Hematopoietic multipotent progenitor cell treated with erythropoietin and hydrocortisone succinate and interleukin-3 and kit ligand, for 4 days (in vitro differentiated cells): ENCODE measurements around the gene KLB.
"Not testable (repeated sequence)": the region's sequence is repeated elsewhere in the genome, so short reads cannot be mapped to it uniquely, and the experiment has no call there.

ENCODE experiments used
- DNase-seq: peaks from one replicate; pipeline ENCODE4 v3.0.0-alpha.2; 2015

KLB gene

DNA sequence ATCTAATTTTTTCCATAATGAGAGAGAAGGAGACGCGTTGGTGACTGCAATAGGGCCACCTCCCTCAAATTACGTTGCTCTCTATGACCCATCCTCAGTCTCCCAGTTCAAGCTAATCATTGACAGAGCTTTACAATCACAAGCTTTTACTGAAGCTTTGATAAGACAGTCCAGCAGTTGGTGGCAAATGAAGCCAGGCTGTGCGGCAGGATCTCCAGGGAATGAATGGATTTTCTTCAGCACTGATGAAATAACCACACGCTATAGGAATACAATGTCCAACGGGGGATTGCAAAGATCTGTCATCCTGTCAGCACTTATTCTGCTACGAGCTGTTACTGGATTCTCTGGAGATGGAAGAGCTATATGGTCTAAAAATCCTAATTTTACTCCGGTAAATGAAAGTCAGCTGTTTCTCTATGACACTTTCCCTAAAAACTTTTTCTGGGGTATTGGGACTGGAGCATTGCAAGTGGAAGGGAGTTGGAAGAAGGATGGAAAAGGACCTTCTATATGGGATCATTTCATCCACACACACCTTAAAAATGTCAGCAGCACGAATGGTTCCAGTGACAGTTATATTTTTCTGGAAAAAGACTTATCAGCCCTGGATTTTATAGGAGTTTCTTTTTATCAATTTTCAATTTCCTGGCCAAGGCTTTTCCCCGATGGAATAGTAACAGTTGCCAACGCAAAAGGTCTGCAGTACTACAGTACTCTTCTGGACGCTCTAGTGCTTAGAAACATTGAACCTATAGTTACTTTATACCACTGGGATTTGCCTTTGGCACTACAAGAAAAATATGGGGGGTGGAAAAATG lies at the start of gene KLB:
Gene KLB (plus strand): TSS at position 168 of the 821 bp plus-strand sequence. CDS start 20 bp downstream, at position 188.
- DNase-seq = no peak

DNA sequence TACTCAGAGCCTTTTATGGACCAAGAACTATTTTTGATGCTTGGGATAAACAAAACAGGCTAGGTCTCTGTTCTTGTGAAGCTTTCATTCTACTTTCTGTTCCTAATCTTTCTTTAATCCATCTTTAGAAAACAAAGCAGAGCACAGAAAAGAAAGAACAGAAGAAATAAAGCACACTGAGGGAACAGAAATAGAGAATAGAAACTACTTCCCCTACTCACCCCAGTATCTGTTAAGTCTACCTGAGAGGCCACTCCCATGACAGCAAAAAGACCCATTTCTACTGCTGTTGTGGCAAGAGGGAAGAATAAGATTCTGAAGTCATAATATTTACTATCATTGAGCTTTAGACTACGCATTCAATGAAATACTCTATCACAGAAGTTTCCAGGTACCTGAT lies 49.7 kb upstream of the KLB start:
- no peak for DNase-seq

DNA sequence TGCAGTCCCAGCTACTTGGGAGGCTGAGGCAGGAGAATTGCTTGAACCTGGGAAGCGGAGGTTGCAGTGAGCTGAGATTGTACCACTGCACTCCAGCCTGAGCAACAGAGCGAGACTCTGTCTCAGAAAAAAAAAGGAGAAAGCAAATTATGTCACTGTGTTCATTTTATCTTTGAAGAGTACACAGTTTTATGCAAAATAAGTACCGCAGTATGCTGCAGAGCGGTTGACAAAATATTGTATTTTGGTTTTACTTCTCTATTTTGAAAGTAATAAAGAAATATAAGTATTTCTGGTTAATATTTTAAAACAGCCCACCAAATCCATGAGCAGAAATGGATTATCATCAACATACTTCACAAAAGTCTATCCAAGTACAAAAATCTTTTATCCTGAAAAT lies 46.1 kb upstream of the KLB start:
- not testable (repeated sequence) for DNase-seq

DNA sequence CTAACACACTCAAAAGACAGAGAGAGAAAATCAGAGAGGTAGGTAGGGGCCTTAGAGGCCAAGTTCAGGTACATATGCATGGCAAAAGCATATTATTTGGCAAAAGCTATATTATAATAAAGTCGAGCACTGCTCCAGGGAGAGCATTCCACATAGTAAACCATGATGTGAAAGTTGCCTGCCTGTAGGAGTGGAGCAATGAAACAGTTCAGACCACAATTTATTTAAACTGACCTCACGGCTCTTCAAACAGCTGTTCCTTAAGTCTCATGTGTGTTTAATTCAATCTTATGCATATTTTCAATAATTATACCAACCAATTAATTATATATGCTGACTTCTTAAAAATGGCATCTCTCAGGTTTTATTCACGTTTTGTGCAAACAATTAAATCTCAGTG lies 43.9 kb upstream of the KLB start:
- DNase-seq = no peak

DNA sequence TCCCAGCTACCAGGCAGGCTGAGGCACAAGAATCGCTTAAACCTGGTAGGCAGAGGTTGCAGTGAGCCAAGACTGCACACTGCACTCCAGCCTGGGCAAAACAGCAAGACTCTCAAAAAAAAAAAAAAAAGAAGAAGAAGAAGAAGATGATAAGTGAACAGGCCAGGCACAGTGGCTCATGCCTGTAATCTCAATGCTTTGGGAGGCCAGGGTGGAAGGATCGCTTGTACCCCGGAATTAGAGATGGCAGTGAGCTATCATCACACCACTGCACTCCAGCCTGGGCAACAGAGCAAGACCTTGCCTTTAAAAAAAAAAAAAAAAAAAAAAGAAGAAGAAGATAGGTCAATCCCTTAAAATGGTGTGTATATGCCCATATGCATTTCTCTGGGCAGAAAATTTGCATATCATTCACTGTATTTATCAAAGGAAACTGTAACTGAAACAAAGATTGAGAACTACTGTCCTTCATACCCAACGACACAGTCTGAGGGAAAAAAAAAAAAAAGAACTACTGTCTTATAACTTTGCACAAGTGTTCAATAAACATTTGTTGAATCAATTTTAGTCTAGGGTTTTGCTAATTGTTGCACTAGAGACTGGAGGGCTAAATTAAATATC lies 42.8 kb upstream of the KLB start:
- no peak for DNase-seq

DNA sequence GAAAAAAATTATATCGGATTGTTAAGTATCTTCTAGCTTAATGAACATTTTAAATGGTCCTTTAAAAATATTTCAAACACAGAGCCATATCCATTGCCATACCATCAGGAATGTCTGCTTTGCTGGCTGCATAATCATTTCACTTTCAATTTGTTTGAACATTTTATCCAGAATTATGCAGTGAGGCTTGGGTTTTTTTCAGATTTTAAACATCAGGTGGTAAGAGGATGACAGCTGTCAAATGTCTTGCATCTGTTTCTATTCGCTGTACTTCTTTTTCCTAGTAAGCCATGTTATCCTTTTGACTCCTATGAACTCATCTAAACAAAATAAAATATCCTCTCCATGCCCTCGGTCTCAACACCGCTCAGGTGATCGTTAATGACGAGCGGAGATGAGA lies 41.4 kb upstream of the KLB start:
- DNase-seq = no peak

DNA sequence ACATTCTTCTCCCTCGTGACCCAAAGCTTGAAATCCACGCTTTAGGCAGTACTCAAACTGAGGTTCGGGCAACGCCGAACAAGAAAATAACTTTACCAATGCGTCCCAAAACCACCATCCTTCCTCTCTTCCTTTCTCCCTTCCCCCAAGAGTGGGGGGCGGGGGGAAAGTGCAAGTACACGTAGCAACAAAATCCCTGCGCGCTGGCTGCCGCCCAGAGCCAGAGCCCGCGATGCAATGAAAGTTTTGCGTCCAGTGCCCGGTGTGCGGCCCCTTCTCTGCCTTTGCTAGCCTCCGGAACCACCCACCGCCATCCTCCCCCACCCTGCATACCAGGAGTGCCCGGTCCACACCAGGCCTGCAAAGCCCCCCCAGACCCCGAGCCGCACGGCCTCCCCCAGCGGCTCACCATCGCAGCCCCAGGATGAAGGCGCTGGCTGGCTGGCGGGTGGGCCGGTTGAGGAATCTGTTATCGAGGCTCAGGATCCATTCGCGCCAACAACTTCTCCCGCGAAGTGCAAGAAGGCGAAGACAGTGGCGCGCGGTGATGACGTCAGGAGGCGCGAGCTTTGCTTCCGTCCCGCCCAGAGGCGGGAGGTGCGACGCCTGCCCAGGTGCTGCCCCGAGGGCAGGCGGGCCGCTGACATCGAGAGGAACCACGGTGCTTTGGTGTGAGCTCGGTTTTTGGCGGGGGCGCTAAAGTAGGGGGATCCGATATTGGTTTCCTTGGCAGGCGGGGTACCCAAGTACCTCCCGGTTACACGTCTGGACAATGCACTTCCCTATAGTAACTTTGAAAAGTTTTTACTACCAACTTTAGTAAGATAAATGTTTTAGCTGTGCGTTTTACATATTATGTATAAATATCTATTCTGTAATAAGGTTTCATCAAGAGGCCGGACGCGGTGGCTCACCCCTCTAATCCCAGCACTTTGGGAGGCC lies 40.6 kb upstream of the KLB start, which contains the start of gene RFC1:
Gene RFC1 (minus strand): TSS at position 533 of the 942 bp plus-strand sequence. CDS start 121 bp downstream, at position 412.
- peak; percentile 96 for DNase-seq

DNA sequence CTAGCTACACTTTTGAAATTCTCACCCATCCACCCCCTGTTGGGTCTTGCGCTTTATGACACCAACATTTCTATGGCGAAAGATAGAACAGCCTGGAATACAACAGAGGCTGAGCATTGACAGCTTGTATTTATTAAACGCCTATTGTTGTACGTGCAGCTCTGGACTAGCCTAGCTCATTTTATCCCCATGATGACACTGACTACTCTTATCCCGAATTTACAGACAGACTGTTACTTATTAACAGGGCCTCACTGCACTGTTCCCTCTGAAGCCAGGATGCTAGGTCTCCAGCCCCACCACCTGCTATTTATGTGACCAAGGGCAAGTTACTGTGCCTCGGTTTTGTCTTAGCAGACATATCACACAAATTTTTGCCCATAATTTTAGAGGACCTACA lies 39.6 kb upstream of the KLB start:
- DNase-seq = no peak

DNA sequence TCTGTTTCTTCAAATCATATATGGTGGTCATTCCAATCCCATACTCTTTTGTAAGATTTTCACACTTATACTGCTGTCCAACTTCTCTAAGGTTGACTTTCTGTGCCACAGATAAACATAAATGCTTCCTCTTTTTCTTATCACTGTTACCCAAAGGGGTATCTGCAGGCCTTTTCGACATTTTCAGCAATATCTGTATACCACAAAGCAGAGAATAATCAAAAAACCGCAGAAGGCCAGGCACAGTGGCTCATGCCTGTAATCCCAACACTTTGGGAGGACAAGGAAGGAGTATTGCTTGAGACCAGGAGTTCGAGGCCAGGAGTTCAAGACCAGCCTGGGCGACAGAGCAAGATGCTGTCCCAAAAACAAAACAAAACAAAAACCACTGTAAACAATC lies 37.4 kb upstream of the KLB start:
- peak; percentile 91 for DNase-seq

DNA sequence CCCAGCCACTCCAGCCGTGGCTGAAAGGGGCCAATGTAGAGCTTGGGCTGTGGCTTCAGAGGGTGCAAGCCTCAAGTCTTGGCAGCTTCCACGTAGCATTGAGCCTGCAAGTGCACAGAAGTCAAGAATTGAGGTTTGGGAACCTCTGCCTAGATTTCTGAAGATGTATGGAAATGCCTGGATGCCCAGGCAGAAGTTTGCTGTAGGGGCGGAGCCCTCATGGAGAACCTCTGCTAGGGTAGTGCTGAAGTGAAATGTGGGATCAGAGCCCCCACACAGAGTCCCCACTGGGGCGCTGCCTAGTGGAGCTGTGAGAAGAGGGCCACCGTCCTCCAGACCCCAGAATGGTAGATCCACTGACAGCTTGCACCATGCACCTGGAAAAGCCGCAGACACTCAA lies 35.5 kb upstream of the KLB start:
- DNase-seq = not testable (repeated sequence)

DNA sequence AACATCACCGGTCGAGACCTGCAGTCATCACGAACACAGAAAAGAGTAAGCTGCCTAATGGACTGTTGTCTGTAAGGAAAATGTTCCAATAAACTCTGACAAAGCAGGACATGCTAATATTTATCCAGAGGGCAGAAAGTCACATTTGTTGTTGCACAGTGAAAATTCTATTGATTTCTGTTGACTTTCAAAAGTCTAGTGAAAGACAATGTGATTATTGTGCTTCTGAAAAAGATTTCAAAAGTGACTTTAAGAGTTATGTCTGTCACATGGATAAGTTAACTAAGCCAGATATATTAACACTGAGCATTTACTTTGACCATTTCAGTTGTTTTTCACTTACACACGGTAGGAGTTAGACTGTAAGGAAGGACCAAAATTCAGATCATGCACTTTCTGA lies 31.3 kb upstream of the KLB start:
- DNase-seq = no peak

DNA sequence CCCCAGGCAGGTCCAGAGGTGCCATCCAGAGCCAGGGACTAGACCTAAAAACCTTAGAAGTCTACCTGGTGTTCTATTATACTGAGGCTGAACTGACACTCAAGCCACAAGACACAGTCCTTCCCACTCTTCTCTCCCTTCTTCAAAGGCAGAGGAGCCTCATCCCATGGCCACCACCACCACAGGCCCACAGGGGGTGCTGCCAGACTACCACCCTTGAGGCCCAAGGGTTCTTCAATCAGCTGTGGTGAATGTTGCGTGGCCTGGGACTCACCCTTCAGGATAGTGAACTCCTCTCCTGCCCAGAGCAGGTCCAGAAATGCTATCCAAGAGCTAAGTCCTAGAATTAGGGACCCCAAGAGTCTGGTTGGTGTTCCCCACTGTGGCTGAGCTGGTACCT lies 23.0 kb upstream of the KLB start:
- no peak for DNase-seq

DNA sequence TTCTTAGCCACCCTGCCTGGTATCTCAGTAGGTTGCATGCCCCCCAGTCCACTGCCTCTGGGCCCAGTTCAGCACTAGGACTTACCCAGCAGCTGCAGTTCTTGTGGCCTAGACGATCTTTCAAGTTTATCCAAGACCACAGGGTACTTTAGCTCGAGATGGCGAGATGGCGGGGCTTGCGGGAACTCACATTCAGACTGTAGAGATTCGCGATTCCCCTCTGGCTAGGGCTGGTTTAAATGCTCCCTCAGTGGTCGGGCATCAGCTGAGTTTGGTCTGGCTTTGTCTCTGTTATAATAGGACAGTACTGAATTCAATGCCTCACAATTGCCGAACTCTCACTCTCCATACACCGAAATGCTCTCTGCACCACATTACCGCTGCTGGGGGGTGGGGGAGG lies 22.2 kb upstream of the KLB start:
- no peak for DNase-seq

DNA sequence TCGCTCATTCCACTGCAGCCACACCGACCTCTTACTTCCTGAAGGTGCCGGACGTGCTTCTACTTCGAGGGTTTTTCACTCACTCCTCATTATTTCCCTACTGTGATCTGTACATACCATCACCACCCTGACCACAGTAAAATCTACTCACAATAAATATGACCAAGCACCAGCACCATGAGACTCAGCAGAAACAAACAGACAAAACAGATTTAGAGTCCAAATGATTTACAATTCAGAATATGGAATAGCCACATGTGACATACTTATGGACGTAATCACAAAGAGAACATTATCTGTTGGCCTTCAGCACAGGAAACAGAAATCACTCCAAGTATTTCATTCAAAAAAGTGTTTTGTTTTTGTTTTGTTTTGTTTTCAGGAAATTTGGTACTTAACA lies 16.1 kb upstream of the KLB start:
- DNase-seq = no peak

DNA sequence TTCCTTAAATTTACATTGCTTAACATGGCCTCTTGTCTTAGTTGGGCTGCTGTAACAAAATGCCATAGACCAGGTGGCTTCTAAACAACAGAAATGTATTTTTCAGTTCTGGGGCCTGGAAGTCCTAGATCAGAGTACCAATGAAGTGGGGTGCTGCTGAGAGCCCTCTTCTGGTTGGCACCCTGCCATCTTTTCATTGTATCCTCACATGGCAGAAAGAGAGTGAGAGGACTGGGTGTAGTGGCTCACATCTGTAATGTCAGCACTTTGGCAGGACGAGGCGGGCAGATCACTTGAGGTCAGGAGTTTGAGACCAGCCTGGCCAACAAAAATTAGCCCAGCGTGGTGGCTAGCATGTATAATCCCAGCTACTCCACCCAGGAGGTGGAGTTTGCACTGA lies 12.0 kb upstream of the KLB start:
- peak; percentile 7 for DNase-seq

DNA sequence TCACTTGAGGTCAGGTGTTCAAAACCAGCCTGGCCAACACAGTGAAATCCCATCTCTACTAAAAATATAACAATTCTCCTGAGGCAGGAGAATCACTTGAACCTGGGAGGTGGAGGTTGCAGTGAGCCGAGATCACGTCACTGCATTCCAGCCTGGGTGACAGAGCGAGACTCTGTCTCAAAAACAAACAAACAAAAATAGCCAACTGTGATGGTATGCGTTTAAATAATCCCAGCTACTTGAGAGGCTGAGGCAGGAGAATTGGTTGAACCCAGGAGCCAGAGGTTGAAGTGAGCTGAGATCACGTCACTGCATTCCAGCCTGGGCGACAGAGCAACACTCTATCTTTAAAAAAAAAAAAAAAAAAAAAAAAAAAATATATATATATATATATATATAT lies 5.1 kb upstream of the KLB start:
- DNase-seq = not testable (repeated sequence)

DNA sequence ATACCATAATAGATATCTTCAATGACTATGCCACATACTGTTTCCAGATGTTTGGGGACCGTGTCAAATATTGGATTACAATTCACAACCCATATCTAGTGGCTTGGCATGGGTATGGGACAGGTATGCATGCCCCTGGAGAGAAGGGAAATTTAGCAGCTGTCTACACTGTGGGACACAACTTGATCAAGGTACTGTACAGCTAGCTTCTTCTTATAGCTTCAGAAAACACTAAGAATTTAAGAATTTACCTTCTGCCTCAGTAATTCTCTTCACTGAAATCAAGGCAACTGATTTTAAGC lies 805 bp downstream of the KLB start:
- DNase-seq = no peak

DNA sequence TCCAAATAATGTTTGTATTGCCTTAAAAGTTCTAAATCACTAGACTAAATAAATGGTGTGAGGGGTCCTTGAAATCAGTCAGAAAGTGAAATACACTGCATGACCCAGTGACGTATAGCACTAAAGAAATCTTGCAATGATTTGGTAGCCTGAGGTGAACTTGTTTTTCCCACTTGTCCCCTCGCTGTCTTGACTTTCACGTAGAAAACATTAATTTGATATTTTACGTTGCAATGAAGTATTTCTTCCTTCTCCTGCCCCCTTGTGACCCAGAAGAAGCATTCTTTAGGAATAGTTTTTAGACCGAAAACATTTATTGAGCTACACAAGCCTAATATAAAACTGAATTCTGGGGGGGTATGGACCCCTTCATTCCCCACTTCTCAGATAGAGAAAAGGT lies 3.7 kb downstream of the KLB start:
- DNase-seq = peak; percentile 32

DNA sequence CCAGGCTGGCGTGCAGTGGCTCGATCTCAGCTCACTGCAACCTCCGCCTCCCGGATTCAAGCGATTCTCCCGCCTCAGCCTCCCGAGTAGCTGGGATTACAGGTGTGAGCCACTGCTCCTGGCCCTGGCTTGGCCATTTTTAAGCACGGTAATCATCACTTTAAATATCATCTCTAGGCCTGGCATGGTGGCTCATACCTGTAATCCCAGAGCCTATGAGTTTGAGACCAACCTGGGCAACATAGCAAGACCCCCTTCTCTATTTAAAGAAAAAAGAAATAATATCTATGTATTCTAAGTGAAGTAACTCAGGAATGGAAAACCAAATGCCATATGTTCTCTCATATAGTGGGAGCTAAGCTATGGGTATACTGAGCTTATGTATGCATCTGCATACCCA lies 4.8 kb downstream of the KLB start:
- not testable (repeated sequence) for DNase-seq

DNA sequence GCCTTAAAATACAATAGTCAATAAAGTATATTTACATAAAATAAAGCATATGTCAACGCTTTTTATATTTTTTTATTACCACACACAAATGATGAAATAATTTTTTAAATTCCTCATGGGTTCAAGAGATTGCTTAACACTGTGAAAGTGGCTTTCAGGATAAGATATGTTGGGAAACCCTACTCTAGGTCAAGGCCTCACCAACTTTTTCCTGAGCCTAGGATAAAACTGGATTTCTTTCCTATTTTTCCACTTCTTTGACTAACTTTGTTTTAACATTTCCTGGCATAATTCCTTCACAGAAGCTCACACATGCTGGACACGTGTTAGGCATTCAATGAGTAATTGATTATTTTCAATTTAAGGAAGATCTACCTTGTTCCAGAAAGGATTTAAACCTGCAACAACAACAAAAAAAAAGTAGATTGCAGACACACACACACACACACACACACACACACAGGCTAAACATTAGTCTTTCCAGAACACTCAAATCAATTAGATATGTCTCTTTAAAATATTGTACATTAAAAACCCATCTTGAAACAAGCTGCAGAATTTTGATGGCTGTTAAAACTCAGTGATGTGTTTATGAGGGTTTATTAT lies 9.1 kb downstream of the KLB start:
- DNase-seq = no peak

DNA sequence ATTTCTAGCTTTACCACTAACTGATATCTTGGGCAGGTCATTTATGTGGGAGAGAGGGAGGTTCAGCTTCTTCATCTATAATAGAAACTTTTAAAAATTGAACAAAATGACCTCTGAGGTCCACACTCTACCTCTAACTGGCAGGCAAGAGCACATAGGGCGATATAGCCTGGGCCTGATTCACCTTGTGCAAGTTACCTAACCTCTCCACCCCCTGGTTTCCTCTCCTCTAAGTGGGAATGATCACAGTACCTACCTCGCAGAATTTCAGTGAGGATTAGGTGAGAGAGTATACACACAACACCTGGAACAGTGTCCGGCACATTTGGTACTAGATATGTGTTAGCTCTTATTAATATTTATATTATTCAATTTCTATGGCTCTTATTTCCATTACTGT lies 15.5 kb downstream of the KLB start:
- DNase-seq = no peak

DNA sequence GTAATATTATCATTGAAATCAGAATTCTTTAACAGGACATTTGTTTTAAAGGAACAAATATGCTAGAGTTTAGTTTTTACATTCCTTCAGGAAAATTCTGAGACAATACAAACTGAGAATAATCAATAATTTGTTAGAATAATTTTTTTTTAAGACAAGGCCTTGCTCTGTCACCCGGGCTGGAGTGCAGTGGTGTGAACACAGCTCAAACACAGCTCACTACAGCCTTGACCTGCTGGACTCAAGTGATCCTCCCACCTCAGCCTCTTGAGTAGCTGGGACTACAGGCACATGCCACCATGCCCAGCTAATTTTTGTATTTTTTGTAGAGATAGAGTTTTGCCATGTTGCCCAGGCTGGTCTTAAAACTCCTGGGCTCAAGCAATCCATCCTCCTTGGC lies 18.6 kb downstream of the KLB start:
- DNase-seq = not testable (repeated sequence)

DNA sequence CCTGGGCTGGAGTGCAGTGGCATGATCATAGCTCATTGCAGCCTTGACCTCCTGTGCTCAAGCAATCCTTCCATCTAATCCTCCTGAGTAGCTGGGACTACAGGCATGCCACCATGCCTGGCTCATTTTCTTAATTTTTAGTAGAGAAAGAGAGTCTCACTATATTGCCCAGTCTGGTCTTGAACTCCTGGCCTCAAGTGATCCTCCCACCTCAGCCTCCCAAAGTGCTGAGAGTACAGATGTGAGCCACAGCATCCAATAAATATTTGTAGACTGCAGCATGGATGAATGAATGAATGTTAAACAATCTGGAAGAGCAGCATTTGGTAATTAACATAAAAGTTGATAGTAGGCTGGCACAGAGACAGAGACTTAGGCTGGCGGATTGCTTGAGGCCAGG lies 20.0 kb downstream of the KLB start:
- no peak for DNase-seq
